NB4 (cell line): Measurements from ENCODE around the gene PNCK.

Experiments used
- TF ChIP-seq, protein P1 (sequence below): IDR thresholded peaks from one replicate; pipeline ENCODE4 v1.5.1; 2012; ENCODE audit warnings: low read depth, low read length
- TF ChIP-seq, protein P2 (sequence below): IDR thresholded peaks from 2 replicates; pipeline ENCODE4 v1.6.1; 2011; ENCODE audit warnings: low read depth, low read length

DNA sequence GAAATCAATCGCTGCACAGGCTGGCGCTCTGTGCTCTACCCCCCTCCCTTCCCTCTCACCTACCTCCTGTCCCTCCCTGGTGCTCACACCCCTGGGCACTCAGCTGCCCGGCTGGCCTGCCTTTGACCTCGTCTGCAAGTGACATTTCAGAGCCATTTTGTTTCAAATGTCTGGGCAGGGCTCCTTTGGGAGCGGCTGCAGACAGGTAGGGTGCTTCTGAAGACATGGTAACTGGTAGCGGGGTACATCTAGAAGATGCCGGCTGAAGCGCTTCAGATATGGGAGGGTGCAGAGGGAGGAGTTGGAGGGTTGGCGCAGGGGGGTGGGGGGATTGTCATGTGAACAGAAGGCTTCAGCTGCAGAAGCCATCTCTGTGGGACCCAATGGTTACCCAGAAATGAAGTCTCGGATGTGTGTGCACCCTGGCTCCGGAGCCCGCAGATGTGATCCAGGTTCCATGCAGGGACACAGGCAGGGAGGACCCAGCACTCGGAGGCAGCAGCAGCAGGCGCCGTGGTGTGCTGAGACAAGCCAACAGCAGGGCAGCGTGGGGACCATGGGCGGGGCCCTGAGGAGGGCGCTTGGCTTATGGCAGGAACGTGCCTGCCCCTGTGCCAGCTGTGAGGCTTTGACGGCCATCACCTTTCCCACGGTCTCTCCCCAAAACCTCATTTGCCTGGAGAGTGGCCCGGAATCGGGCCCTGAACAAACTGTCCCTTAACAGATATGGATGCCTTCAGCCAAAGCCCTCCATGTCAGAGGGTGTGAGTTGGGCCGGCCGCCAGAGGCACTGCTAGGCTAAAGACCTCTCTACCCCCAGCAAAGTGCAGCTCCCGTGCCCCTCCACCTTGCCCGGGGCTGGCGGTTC lies 34.2 kb downstream of the PNCK start:
- TF ChIP-seq, protein P1, sequence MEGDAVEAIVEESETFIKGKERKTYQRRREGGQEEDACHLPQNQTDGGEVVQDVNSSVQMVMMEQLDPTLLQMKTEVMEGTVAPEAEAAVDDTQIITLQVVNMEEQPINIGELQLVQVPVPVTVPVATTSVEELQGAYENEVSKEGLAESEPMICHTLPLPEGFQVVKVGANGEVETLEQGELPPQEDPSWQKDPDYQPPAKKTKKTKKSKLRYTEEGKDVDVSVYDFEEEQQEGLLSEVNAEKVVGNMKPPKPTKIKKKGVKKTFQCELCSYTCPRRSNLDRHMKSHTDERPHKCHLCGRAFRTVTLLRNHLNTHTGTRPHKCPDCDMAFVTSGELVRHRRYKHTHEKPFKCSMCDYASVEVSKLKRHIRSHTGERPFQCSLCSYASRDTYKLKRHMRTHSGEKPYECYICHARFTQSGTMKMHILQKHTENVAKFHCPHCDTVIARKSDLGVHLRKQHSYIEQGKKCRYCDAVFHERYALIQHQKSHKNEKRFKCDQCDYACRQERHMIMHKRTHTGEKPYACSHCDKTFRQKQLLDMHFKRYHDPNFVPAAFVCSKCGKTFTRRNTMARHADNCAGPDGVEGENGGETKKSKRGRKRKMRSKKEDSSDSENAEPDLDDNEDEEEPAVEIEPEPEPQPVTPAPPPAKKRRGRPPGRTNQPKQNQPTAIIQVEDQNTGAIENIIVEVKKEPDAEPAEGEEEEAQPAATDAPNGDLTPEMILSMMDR: no peak
- TF ChIP-seq, protein P2, sequence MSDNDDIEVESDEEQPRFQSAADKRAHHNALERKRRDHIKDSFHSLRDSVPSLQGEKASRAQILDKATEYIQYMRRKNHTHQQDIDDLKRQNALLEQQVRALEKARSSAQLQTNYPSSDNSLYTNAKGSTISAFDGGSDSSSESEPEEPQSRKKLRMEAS: no peak
